ENCODE data around the gene CTDP1.

- TF ChIP-seq CTCF (IDR thresholded peaks at IDR 0.05), result no peak
- no peak for TF ChIP-seq POLR2A (IDR thresholded peaks at IDR 0.05)
Measured at GRCh38 chr18:79739440-79739778, 59.8 kb downstream of the CTDP1 start.

All from lower leg skin (tissue), 3 donors.